ENCODE results near the gene NAE1. TPM values are rescaled to one million over a fixed set of nuclear protein-coding genes. Genes with fewer than 3 reads are reported as not detected.
A peak's percentile ranks its signal among the peaks of the same experiment; 100 is the strongest.

The NAE1 gene
- total RNA-seq, 1 donor from 2014 or later = 19.5 TPM

- DNase-seq (ENCODE audit: low spot score) = no peak
- no peak for ATAC-seq
These were observed 19.5 kb upstream of the NAE1 start for GRCh38 chr16:66850115-66850815.

- ATAC-seq = no peak
- no peak for DNase-seq (ENCODE audit: low spot score)
These were observed 18.8 kb upstream of the NAE1 start for GRCh38 chr16:66849549-66849948.

- DNase-seq (ENCODE audit: low spot score) (no peak), ATAC-seq (no peak)
These were observed 18.2 kb upstream of the NAE1 start for GRCh38 chr16:66849021-66849420.

GRCh38 chr16:66848172-66848571 is 17.4 kb upstream of the NAE1 start:
- DNase-seq (ENCODE audit: low spot score) = no peak
- ATAC-seq = no peak

GRCh38 chr16:66847533-66848067 is 16.8 kb upstream of the NAE1 start:
- DNase-seq (ENCODE audit: low spot score) (no peak), ATAC-seq (no peak)

- DNase-seq (ENCODE audit: low spot score) (no peak), ATAC-seq (no peak)
These were observed 16.1 kb upstream of the NAE1 start for GRCh38 chr16:66846831-66847230.

- ATAC-seq (no peak), DNase-seq (ENCODE audit: low spot score) (no peak)
These were observed 15.5 kb upstream of the NAE1 start for GRCh38 chr16:66846266-66846665.

GRCh38 chr16:66845791-66846221 is 15.0 kb upstream of the NAE1 start:
- ATAC-seq (no peak), DNase-seq (ENCODE audit: low spot score) (no peak)

GRCh38 chr16:66845080-66845410 is 14.3 kb upstream of the NAE1 start:
- no peak for ATAC-seq

GRCh38 chr16:66844342-66845079 is 13.7 kb upstream of the NAE1 start, which contains the start of gene CA7:
CA7 (plus strand) TSS chr16:66844414; CDS start chr16:66844488, 74 bp downstream.
- ATAC-seq (peak; percentile 53), DNase-seq (ENCODE audit: low spot score) (no peak)

More at GRCh38 chr16:66845080-66845410, 14.3 kb upstream of the NAE1 start:
- no peak for DNase-seq (ENCODE audit: low spot score)

- ATAC-seq (no peak), DNase-seq (ENCODE audit: low spot score) (no peak)
These were observed 13.2 kb upstream of the NAE1 start for GRCh38 chr16:66844009-66844341.

GRCh38 chr16:66843191-66843590 is 12.4 kb upstream of the NAE1 start:
- no peak for ATAC-seq
- DNase-seq (ENCODE audit: low spot score) = no peak

- DNase-seq (ENCODE audit: low spot score) (no peak), ATAC-seq (no peak)
These were observed 12.0 kb upstream of the NAE1 start for GRCh38 chr16:66842765-66843164.

GRCh38 chr16:66841366-66841765 is 10.6 kb upstream of the NAE1 start:
- ATAC-seq = no peak
- DNase-seq (ENCODE audit: low spot score) = no peak

GRCh38 chr16:66840883-66841282 is 10.1 kb upstream of the NAE1 start:
- ATAC-seq = no peak
- no peak for DNase-seq (ENCODE audit: low spot score)

GRCh38 chr16:66834746-66835145 is 4.0 kb upstream of the NAE1 start:
- no peak for DNase-seq (ENCODE audit: low spot score)
- ATAC-seq = no peak

- ATAC-seq (no peak), DNase-seq (ENCODE audit: low spot score) (no peak)
These were observed 2.0 kb upstream of the NAE1 start for GRCh38 chr16:66832661-66833305.

GRCh38 chr16:66832190-66832589 is 1.4 kb upstream of the NAE1 start:
- DNase-seq (ENCODE audit: low spot score) = no peak
- no peak for ATAC-seq

GRCh38 chr16:66824006-66824405 is 6.8 kb downstream of the NAE1 start:
- ATAC-seq (peak; percentile 44), DNase-seq (ENCODE audit: low spot score) (no peak)

- no peak for DNase-seq (ENCODE audit: low spot score)
- ATAC-seq = no peak
These were observed 16.0 kb downstream of the NAE1 start for GRCh38 chr16:66814734-66815133.

- no peak for ATAC-seq
- no peak for DNase-seq (ENCODE audit: low spot score)
These were observed 19.7 kb downstream of the NAE1 start for GRCh38 chr16:66811043-66811442.

GRCh38 chr16:66810391-66810790 is 20.4 kb downstream of the NAE1 start:
- ATAC-seq (no peak), DNase-seq (ENCODE audit: low spot score) (no peak)
